GM19467 (cell line): ENCODE data around the gene RPL7A.
"Not testable (repeated sequence)": the region's sequence is repeated elsewhere in the genome, so short reads cannot be mapped to it uniquely, and the experiment has no call there.

Experiments used
- ATAC-seq: cut with Tn5 transposase; IDR thresholded peaks from one replicate; pipeline ENCODE4 v1.9.1; 2021; ENCODE audit warnings: mild to moderate bottlenecking, moderate library complexity; ENCODE audit not compliant: unreplicated experiment

RPL7A gene

GRCh38 chr9:133327834-133328484 lies 20.1 kb upstream of the RPL7A start:
- no peak for ATAC-seq

- ATAC-seq, result not testable (repeated sequence)
Measured at GRCh38 chr9:133329306-133330156, 18.5 kb upstream of the RPL7A start.

GRCh38 chr9:133331221-133331620 lies 16.8 kb upstream of the RPL7A start:
- no peak for ATAC-seq

GRCh38 chr9:133331641-133332380 lies 16.2 kb upstream of the RPL7A start:
- no peak for ATAC-seq

GRCh38 chr9:133332381-133332730 lies 15.7 kb upstream of the RPL7A start:
- no peak for ATAC-seq

GRCh38 chr9:133333011-133333410 lies 15.0 kb upstream of the RPL7A start:
- no peak for ATAC-seq

GRCh38 chr9:133333566-133333965 lies 14.5 kb upstream of the RPL7A start:
- no peak for ATAC-seq

- no peak for ATAC-seq
Measured at GRCh38 chr9:133334161-133334560, 13.9 kb upstream of the RPL7A start.

- not testable (repeated sequence) for ATAC-seq
Measured at GRCh38 chr9:133334888-133335287, 13.1 kb upstream of the RPL7A start.

GRCh38 chr9:133335924-133336811 lies 11.8 kb upstream of the RPL7A start, which contains the start of gene SURF6:
Gene SURF6, minus strand, starts transcription at chr9:133336188. Its CDS starts 56 bp downstream, at chr9:133336132.
- ATAC-seq, result peak; percentile 75

- ATAC-seq, result no peak
Measured at GRCh38 chr9:133339641-133340040, 8.4 kb upstream of the RPL7A start.

- ATAC-seq, result no peak
Measured at GRCh38 chr9:133340256-133340655, 7.8 kb upstream of the RPL7A start.

- ATAC-seq, result no peak
Measured at GRCh38 chr9:133340916-133341315, 7.1 kb upstream of the RPL7A start.

- no peak for ATAC-seq
Measured at GRCh38 chr9:133341369-133342068, 6.5 kb upstream of the RPL7A start.

- no peak for ATAC-seq
Measured at GRCh38 chr9:133342069-133342406, 6.0 kb upstream of the RPL7A start.

- ATAC-seq, result no peak
Measured at GRCh38 chr9:133342570-133342969, 5.4 kb upstream of the RPL7A start.

- ATAC-seq, result no peak
Measured at GRCh38 chr9:133344071-133344470, 3.9 kb upstream of the RPL7A start.

GRCh38 chr9:133344979-133345378 lies 3.0 kb upstream of the RPL7A start:
- no peak for ATAC-seq

GRCh38 chr9:133345596-133345995 lies 2.4 kb upstream of the RPL7A start:
- ATAC-seq, result no peak
